GM19455 (cell line): ENCODE measurements around the gene ATXN7L1.

Experiments used
- ATAC-seq: cut with Tn5 transposase; IDR thresholded peaks from one replicate; pipeline ENCODE4 v1.9.1; 2021; ENCODE audit not compliant: unreplicated experiment

The ATXN7L1 gene

DNA sequence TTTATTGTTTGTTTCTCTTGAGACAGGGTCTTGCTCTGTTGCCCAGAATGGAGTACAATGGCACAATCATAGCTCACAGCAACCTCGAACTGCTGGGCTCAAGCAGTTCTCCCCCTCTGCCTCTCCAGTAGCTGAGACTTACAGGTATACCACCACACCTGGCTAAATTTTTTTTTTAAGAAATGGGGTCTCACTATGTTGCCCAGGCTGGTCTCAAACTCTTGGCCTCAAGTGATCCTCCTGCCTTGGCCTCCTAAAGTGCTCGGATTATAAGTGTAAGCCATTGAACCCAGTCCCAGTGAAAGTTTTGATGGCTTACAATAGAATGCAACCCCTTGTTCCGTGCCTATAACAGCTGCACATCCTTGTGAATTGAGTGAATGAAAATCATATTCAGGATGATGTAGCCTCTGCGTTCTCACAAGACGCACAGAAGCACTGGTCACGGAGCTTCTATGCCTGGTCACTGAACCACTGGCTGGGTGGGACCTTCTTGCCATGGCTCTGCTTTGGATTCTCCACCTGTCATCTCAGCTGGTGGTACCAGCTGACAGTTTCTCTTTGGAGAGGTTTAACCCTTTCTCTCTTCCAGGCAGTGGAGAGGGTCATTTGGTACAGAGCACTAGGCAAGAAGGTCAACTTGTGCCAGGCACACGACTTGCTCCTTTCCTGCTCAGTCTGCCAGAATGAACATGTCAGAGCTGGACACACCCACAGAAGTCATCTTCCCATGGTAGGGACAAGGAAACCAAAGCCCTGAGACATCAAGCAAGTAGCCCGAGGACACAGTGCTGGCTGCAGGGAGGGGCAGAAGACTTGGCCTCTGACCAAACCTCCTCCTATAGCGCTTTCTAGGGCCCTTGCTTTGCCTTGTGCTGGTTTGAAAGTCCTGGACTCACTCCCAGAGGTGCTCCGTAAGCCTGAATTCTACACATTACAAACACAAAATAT, 89.6 kb downstream of the ATXN7L1 start:
- ATAC-seq = no peak

DNA sequence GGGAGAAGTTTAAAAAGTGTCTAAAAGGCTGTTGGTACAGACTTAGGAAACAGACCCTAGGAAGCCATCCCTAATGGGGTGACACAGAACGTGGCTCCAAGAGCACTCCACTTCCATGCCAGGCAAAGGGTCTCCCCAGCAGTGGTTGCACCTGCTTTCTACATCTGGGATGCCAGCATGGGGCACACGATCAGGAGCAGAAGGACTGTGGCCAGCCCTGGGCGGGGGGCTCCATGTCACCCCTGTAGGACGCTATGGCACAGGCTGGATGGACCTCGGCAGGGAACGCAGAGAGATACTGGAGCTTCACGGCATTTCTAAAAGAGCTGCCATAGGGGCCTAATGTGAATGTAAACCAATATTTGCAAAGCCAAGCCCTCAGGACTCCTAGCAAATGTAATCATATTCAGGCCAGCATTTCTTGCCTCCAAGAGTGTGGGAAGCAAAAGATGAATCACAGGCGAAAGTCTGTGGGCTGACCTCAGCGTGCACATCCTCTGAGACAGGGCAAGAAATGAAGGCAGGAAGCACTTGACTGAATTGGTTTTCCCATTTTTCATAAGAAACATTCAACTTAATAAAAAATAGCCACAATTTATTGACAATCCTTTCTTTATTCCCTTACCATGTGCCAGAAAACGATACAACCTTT, 93.9 kb downstream of the ATXN7L1 start:
- ATAC-seq = no peak

DNA sequence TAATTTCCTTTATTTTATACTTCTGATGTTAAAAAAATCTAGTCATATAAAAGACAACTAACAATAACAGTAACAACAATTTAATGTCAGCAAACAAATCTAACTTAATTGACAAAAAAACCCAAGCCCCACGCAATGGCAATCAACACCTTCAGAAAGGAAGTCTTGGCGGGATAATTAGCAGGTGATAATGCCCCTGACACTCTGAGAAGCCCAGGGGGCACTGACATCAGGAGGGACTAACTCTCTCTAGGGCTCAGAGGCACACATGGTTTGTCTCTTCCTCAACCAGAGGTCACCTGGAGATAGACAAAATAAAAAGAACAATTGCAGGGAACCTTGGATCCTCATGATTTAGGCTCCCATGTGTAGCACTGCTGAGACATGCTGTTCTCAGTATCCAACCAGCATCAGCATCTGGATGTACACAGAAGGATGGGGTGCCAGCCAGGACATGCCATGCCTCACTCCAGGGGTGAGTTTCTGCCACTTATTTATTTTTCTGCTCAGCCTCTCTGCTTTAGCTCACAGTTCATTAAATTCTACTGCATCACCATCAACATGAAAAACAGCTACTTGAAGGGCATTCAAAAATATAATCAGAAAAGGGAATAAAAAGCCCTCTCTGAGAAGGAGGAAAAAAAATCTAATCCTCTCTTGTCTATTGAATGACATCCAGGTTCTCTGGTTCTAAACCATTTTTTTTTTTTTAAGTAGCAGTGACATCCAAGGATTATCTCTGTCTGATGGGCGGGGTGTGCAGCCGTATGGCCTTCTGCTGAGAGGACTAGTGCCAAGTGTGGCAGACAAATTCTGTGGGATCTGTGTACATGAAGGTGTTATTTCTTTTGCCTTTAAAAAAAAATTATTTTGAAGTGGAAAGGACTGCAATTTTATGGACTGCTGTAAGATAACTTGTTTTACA, 96.3 kb downstream of the ATXN7L1 start:
- ATAC-seq = no peak

DNA sequence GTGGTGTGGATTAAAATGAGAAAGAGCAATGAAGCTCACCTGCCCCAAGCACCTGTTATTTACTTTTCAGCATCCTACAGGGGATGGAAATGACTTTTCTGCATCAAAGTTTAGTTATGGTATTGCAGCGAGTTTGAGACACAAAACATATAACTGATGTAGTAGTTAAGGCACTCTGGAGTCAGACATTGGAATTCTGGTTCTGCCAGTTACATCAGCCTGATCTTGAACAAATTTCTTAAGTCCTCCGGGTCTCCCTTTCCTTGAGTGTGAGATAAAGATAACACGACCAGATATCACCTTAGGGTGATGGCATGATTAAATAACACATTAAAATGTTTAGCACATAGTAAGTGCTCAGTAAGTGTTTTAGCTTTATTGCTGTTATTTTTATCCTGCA, 97.4 kb downstream of the ATXN7L1 start:
- no peak for ATAC-seq

DNA sequence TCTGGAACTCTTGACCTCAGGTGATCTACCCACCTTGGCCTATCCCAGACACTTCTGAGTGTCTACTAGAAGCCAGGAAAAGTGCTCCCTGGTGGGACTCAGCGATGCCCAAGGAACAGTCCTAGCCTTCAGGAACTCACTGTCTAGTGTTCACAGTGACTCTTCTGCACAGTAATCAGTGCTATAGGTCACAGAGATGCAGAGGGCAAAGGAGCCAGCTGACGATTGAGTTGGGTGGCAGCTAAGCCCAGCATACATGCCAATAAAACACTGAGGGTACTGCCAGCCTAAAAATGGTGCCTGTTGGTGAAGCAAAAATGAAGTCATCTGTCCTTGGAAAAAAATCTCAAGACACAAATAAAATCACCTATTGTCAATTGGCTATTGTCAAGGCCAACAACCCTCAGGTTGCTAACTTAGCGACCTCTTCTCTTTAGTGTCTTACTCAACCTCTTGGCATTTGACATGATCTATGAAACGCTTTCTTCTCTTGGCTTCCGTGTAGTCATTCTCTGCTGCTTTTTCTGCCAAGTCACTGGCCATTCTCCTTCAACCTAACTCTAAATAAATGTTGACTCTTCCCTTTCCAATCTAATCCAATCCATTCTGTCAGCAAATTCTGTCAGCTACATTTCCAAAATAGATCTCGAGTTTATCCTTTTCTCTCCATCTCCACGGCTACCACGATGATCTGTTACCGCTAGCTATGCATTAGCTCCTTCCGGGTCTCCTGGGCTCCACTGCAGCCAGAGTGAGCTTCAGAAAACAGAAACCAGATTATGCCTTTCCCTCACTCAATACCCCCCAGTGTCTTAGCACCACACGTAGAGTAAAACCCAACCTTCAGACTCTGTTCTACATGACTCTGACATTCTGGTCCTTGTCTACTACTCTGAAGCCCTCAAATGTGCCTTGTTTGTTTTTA, 99.2 kb downstream of the ATXN7L1 start:
- ATAC-seq = no peak

DNA sequence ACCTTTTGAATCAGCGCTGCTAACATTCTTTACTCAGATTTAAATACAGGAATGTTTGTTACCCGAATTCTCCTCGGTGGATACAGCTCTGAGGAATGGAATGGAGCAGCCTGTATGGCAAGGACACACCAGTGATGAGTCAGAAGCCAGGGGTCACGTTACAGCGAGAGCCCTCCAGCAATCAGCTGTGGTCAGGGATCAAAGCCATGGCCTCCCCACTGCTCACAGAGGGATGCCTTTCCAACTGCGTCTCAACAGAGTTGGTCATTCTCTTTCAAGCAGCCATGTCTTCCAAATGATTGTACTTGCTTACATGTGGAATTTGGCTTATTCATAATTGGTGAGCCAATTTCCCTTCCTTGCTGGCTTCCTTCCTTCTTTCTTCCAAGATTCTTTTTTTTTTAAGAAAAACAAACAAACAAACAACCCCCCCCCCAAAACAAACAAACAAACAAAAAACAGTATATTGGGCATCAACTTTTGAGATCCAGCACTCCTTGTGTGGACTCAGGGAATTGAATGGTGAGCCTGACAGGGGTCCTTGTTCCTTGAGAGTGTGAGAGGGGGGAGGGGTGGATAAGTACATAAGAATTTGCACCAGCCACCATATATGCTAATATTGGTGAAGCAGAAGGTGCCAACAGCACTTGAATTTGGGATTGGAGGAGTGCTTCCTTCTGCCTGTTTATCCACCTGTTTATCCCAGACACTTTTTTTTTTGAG, 100.2 kb downstream of the ATXN7L1 start:
- ATAC-seq = no peak

DNA sequence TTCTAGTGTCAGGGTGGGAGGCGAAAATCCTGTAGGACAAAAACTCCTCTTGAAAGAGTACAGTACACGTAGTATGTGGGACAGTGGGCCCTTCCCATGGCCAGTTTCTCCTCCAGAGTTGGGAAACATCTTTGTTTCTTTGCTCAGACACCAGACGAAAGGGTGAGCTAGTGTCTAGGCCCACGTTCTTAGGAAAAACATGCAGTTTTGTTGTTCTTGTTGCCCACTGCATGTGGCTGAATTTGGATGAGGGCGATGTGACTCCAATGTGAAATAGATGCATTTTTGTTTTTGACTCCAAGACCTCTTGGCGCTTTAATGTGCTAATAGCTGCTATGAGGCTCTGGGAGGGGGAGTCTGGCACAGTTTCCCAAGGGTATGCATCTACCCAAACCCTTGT, 100.8 kb downstream of the ATXN7L1 start:
- ATAC-seq = no peak

DNA sequence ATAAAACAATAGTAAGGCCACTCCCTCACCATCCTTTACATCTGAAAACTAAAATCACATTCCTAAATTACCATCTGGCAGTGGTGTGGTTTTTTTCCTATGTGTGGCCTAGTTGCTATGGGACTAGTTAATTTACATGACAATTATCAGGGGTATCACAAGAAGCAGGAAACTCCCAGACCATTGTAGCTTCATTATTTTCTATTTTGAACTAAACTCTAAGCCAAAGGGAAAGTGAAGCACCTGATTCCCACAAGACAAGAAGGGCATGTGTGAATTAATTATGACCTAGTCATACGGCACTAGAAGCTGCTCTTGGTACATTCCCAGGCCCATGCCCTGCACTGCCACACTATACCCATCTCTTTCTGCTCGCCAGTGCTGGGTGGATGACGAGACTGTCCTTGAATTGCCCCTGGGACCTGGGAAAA, 103.4 kb downstream of the ATXN7L1 start:
- no peak for ATAC-seq

DNA sequence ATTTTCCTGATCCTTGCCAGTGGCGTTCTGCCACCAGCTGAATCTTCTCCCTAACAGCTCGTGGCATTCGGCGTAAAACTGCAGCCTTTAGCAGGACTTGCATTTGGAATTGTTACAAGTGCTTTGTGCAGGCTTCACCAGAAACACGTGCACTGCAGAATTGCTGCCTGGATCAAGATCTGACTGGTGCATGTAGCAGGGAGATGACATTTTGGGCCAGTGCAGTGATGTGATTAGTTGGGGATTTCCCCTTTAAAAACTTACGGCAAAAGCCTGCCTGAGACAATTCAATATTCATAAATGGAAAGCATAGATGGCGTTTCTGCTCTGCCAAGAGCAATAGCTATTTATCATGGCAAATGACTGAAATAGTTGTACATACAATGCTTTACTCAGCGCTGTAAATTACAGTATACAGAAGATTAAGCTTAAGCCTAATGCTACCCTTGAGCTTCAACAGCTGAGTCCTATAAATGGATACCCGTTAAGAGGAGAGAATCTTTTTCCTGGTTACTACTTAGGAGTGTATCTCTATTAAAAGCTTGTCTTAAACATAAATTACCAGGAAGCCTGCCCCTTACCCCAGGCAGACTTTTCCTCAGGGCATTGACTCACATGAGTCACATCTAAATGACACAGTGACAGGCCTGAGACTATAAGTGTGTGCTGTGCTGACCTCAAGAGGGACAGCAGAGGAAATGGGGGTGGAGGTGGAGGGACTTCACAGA, 106.3 kb downstream of the ATXN7L1 start:
- no peak for ATAC-seq

DNA sequence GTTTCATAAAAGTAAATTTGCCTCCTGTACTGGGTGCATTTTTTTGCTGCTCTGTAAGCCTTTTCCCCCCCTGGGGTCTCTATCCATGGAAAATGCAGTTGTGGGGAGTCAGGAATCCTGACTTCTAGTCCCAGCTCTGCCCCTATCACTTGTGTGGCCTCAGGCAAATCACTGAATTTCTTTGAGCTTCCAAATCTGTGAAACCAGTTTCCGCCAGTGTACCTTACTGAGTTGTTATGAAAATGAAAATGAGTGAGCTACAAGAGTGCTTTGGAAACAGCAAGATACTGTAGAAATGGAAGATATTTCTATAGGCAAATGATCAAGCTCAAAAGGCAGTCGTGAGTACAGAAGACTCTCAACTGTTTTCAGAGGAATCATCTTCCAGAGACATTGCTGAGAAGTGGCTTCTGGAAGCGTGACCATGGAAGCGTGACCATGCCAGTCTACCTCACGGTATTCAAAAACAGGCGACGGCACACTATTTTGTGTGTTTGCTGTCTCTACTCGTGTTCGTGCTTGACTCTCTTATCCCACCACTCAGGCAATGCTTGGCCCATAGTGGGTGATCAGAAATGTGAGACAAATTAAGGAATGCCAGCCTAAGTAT, 107.4 kb downstream of the ATXN7L1 start:
- no peak for ATAC-seq

DNA sequence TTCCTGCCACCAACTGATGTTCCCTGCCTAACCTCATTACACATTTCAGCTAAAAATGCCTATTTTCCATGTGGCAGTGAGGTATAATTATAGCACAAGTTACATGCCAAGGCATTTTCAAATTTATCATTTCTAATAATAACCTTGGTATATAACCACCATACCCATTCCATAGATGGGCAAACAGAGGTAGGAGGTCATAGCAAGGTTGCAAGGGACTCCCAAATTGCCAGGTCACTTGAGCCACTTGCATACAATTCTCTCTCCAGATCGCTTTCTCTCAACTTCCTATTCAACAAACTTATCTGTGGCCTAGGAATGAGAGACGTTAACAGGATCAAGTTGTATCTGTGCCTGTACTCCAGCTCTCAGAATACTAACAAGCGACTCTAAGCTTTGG, 108.3 kb downstream of the ATXN7L1 start:
- no peak for ATAC-seq

DNA sequence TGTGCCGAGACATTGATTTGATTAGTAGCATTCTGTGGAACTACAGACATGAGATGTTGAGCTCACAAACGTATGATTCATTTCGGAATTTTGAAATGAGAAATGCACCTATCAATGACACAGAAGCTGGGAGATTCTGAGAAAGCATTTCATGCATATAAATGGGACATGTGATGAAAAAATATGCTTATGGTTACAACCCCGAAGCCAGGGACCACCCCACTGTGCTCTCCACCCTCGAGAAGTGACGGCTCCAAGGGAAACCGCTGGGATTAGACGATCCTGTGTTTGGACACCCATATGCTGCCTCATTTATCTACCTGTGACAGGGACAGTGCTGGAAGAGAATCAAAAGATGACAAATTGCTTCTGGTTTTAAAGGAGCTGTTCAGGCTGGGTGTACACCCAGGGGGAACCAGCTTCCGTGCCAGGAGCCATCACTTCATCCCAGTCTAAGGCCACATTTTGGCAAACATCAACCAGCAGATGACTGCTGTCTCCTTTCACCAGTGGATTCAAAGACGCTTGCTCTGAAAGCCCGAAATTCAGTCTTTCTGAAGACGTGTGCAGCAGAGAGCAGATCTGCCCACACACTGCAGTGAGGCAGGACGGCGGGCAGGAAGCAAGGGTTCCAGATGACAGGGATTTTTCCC, 109.9 kb downstream of the ATXN7L1 start:
- ATAC-seq = no peak

DNA sequence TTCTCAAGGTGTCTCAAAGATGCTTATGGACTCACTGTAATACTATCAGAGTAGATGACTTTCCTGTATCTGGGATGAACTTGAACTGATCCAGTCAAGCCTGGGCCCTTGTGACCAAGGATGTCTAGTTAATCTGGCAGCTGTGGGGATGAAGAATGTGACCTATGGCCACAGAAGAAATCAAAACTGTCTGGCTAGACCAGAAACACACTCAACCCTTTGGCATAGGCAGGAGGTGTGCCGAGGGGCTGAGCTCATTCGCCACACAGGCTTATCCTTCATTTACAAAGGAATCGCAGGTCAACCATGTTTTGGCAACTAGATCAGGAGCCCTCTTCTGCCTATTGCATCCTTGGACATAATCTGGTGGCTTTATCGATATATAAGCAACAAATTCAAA, 110.6 kb downstream of the ATXN7L1 start:
- ATAC-seq = no peak

DNA sequence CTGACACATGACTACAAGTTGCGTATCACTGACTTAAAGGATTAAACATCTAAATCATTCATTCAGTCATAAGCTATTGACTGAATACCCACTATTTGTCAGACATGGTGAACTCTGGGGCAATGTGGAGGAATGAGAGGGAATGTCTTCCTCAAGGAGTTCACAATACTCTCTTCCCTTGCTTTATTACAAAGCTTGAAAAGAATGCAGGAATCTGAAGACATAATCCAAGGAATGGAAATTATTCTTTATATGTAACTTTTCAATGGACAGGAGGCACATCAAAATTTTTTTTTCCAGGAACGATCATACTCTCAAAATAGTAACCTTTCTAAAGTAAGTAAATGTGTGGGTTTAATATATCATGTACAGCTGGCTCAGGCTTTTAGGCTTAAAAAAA, 111.9 kb downstream of the ATXN7L1 start:
- no peak for ATAC-seq

DNA sequence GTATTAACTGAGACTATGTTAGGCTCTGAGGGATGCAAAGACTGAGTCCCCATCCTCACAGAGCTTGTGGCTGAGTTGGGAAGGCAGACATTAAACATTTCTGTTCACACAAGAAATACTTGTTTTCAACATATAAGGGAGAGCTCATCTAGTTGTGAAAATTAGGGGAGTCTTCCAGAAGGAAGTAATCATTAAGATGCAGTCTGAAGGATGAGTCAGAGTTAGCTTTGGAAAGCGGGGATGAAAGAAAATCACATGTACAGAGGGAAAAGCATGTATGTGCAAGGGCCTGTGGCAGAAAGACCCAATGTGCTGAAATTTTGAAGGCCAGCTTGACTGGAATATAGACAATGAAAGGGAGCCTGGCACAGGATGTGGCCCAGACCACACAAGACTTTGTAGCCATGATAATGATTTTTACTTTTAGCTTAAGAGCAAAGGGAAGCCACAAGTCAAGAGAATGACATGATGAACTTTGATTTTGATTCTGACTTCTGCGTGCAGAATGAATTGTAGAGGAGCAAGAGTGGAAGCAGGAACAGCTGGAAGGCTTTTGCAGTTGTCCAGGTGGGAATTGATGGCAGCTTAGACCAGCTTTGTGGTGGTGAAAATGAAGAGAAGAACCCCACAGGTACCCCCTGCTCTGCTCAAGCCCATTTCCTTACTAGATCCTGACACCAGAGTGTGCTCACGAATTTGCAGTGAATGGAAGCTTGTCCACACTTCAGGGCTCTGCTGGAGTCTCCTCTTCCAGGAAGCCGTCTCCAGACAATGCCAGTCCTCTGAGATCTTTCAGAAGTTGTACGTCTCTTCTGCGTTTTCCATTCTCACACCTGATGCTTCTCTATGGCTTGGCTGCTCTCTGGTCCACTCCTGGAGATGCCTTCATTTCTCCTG, 115.6 kb downstream of the ATXN7L1 start:
- ATAC-seq = no peak

DNA sequence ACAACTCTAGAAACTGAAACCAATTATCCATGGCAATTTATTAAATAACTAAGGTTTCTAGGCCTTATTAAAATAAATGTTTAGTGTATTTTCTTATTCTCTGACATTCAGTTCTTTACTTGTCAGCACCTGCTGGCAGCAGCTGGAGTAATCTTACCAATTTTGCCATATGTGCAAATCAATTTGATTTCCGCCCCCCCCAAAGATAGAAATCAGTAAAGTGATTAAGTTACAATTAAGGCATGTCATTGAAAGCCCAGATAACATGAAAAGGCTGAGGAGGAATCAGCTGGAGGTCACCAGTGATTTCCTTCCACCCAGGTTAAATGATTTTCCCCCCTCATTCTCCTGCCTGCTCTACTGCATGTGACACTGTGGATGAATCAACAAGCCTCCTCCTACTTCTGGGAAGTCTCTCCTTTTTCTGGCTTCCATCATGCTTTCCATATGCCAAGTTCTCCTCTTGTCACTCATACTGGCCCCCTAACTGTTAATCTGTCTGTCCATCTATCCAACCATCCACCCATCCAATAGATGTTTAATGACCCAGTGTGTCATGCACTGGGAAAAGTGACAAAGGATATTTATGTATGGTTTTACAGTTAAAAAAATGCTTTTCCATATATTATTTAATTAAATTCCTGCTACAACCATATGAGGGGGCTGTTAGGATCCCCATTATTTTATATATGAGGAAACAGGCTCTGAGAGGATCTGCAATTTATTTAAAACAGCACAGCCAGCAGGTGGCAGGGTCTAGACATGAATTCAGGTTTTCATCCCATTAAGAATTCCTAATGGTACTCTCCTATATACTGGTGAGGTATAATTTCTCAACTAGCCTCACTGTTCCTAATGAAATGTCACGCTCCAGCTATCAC, 116.5 kb downstream of the ATXN7L1 start:
- no peak for ATAC-seq
